Measurements from ENCODE around the gene KLF6. TPM values are rescaled to one million over a fixed set of nuclear protein-coding genes. Genes with fewer than 3 reads are reported as not detected.
A peak's percentile ranks its signal among the peaks of the same experiment; 100 is the strongest.

The KLF6 gene
- total RNA-seq, 1 donor from 2014 or later, result 110 TPM

- no peaks in the 10 kb centered on the region for H3K9me3 Mint-ChIP-seq
- no peak for DNase-seq (ENCODE audit: low spot score)
- H3K36me3 Mint-ChIP-seq (ENCODE audit: low read depth), result peaks cover 49% of the 10 kb centered on the region
- H3K27ac Mint-ChIP-seq, result peak overlapping the region; percentile 34
- H3K4me1 Mint-ChIP-seq (ENCODE audit: low read depth), result peaks cover 60% of the 10 kb centered on the region
- no peak overlapping the region for H3K4me3 Mint-ChIP-seq
- intact Hi-C loops (cut with micrococcal nuclease), result no loop called here
- H3K27me3 Mint-ChIP-seq (ENCODE audit: insufficient read depth), result no peaks in the 10 kb centered on the region
These were observed 10.8 kb downstream of the KLF6 start for GRCh38 chr10:3774018-3774813.

DNA sequence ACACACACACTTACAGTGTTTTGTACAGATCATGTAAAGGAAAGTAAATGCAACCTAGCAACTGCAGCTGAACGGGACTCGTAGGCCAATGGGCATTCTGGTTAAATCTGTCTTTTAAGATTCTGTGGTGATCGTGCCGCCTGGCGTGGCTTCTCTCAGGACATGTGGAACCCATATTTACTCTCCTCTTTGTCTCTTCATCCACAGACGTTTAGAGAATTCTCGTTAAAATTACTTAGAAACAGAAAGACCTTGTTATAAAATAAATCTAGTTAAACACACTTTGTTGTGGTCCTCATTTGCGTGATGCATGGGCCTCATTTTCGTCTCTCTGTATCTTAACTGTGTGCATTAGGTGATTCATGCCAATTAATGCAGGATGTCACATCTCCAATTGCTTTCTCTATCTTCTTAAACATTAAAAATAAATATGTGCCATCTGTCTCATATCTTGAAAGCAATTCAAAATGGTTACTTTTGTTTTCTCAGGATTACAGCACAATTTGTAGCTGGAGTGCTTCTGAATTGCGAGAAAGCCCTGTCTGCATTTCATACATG lies 11.5 kb downstream of the KLF6 start:
- Mint-ChIP-seq H3K27ac (no peak overlapping the region), H3K4me3 (no peak overlapping the region), H3K36me3 (ENCODE audit: low read depth) (peaks cover 42% of the 10 kb centered on the region), H3K9me3 (no peaks in the 10 kb centered on the region), H3K4me1 (ENCODE audit: low read depth) (peaks cover 58% of the 10 kb centered on the region), H3K27me3 (ENCODE audit: insufficient read depth) (no peaks in the 10 kb centered on the region)
- intact Hi-C loops (cut with micrococcal nuclease), result no loop called here
- no peak for DNase-seq (ENCODE audit: low spot score)

GRCh38 chr10:3772361-3773171 lies 12.4 kb downstream of the KLF6 start:
- Mint-ChIP-seq H3K27me3 (ENCODE audit: insufficient read depth) (no peaks in the 10 kb centered on the region), H3K27ac (no peak overlapping the region), H3K4me3 (no peak overlapping the region), H3K36me3 (ENCODE audit: low read depth) (peaks cover 33% of the 10 kb centered on the region), H3K9me3 (no peaks in the 10 kb centered on the region), H3K4me1 (ENCODE audit: low read depth) (peaks cover 49% of the 10 kb centered on the region)
- DNase-seq (ENCODE audit: low spot score), result no peak
- intact Hi-C loops (cut with micrococcal nuclease), result no loop called here

DNA sequence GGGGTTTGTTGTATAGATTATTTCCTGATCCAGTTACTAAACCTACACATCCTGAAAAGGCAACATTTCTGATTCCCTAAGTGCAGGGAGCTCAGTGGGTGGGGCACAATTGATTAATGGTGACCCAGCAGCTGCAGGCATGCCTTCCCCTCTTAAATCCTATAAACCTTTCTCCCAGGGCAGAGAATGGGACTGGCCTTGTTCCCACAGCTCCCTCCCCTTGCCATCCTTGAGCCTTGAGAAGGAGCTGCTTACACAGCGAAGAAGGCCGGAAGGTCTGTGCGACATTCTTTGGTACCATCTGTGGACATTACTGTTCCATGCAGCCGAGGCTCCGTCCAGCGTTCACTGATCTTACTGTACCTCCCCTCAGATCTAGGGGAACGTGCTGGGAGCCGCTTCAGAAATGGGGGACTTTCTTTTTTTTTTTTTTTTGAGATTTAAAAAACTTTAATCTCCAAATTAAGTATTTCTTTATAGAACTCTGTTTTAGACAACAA lies 14.3 kb downstream of the KLF6 start:
- peaks cover 22% of the 10 kb centered on the region for H3K36me3 Mint-ChIP-seq (ENCODE audit: low read depth)
- no peak for DNase-seq (ENCODE audit: low spot score)
- H3K27me3 Mint-ChIP-seq (ENCODE audit: insufficient read depth), result no peaks in the 10 kb centered on the region
- peaks cover 45% of the 10 kb centered on the region for H3K4me1 Mint-ChIP-seq (ENCODE audit: low read depth)
- intact Hi-C loops (cut with micrococcal nuclease), result no loop called here
- H3K9me3 Mint-ChIP-seq, result no peaks in the 10 kb centered on the region
- no peak overlapping the region for H3K27ac Mint-ChIP-seq
- no peak overlapping the region for H3K4me3 Mint-ChIP-seq

- Mint-ChIP-seq H3K36me3 (ENCODE audit: low read depth) (peaks cover 15% of the 10 kb centered on the region), H3K27me3 (ENCODE audit: insufficient read depth) (no peaks in the 10 kb centered on the region), H3K4me1 (ENCODE audit: low read depth) (peaks cover 48% of the 10 kb centered on the region), H3K9me3 (no peaks in the 10 kb centered on the region), H3K27ac (no peak overlapping the region), H3K4me3 (no peak overlapping the region)
- DNase-seq (ENCODE audit: low spot score), result no peak
- intact Hi-C loops (cut with micrococcal nuclease), result loop anchor here (10.0 kb wide), 1 partner anchor 475 kb away; no protein-coding TSS in a partner anchor
These were observed 15.5 kb downstream of the KLF6 start for GRCh38 chr10:3769556-3769955.

GRCh38 chr10:3766046-3766756 lies 18.8 kb downstream of the KLF6 start:
- Mint-ChIP-seq H3K27ac (peak overlapping the region; percentile 24), H3K9me3 (peaks cover under 1% of the 10 kb centered on the region), H3K4me3 (no peak overlapping the region), H3K4me1 (ENCODE audit: low read depth) (peaks cover 69% of the 10 kb centered on the region), H3K27me3 (ENCODE audit: insufficient read depth) (no peaks in the 10 kb centered on the region), H3K36me3 (ENCODE audit: low read depth) (peaks cover 7% of the 10 kb centered on the region)
- no peak for DNase-seq (ENCODE audit: low spot score)
- intact Hi-C loops (cut with micrococcal nuclease), result loop anchor here (10.0 kb wide), 1 partner anchor 479 kb away; no protein-coding TSS in a partner anchor

- Mint-ChIP-seq H3K27me3 (ENCODE audit: insufficient read depth) (no peaks in the 10 kb centered on the region), H3K4me3 (peak overlapping the region; percentile 65), H3K4me1 (ENCODE audit: low read depth) (peaks cover 79% of the 10 kb centered on the region), H3K9me3 (peaks cover 7% of the 10 kb centered on the region), H3K36me3 (ENCODE audit: low read depth) (peaks cover 9% of the 10 kb centered on the region), H3K27ac (peak overlapping the region; percentile 80)
- intact Hi-C loops (cut with micrococcal nuclease), result loop anchor here (1.0 to 10.0 kb wide), 3 partner anchors 8 to 480 kb away; no protein-coding TSS in a partner anchor
- DNase-seq (ENCODE audit: low spot score), result peak; percentile 63
These were observed 19.9 kb downstream of the KLF6 start for GRCh38 chr10:3765146-3765545.

DNA sequence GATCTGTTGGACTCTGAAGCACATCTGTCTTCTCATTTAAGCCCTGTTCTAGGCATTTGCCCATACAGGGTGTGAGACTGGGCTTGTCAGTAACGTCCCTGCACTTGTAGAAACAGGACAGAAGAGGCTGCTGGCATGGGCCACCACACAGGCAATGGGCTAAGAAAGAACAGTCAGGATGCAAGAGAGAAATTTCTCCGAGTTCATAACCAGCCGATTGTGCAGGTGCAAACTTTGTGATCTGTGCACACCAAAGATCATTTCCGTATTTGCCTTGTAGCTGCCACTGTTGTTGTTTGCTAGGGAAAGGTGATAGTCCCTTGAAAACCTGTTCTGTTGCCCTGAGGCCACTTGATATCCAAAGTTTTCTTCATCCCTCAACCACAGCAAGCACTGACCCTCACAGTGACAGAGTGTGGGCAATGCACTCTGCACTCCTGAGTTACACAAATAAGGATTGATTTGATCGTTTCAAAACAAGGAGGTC lies 20.3 kb downstream of the KLF6 start:
- Mint-ChIP-seq H3K4me1 (ENCODE audit: low read depth) (peaks cover 78% of the 10 kb centered on the region), H3K27ac (peak overlapping the region; percentile 80), H3K9me3 (peaks cover 7% of the 10 kb centered on the region), H3K27me3 (ENCODE audit: insufficient read depth) (no peaks in the 10 kb centered on the region), H3K36me3 (ENCODE audit: low read depth) (peaks cover 9% of the 10 kb centered on the region), H3K4me3 (peak overlapping the region; percentile 65)
- intact Hi-C loops (cut with micrococcal nuclease), result loop anchor here (1.0 to 10.0 kb wide), 3 partner anchors 7 to 480 kb away; no protein-coding TSS in a partner anchor
- no peak for DNase-seq (ENCODE audit: low spot score)

- intact Hi-C loops (cut with micrococcal nuclease), result loop anchor here (10.0 kb wide), 1 partner anchor 481 kb away; no protein-coding TSS in a partner anchor
- Mint-ChIP-seq H3K4me3 (peak overlapping the region; percentile 65), H3K9me3 (peaks cover 7% of the 10 kb centered on the region), H3K27me3 (ENCODE audit: insufficient read depth) (no peaks in the 10 kb centered on the region), H3K4me1 (ENCODE audit: low read depth) (peaks cover 82% of the 10 kb centered on the region), H3K36me3 (ENCODE audit: low read depth) (peaks cover 15% of the 10 kb centered on the region), H3K27ac (peak overlapping the region; percentile 80)
- no peak for DNase-seq (ENCODE audit: low spot score)
These were observed 21.0 kb downstream of the KLF6 start for GRCh38 chr10:3763852-3764625.

- Mint-ChIP-seq H3K27ac (peak overlapping the region; percentile 63), H3K27me3 (ENCODE audit: insufficient read depth) (no peaks in the 10 kb centered on the region), H3K36me3 (ENCODE audit: low read depth) (peaks cover 16% of the 10 kb centered on the region), H3K4me1 (ENCODE audit: low read depth) (peaks cover 86% of the 10 kb centered on the region), H3K9me3 (peaks cover 7% of the 10 kb centered on the region), H3K4me3 (peak overlapping the region; percentile 19)
- intact Hi-C loops (cut with micrococcal nuclease), result loop anchor here (10.0 kb wide), 1 partner anchor 482 kb away; no protein-coding TSS in a partner anchor
- DNase-seq (ENCODE audit: low spot score), result no peak
These were observed 22.0 kb downstream of the KLF6 start for GRCh38 chr10:3763035-3763456.

DNA sequence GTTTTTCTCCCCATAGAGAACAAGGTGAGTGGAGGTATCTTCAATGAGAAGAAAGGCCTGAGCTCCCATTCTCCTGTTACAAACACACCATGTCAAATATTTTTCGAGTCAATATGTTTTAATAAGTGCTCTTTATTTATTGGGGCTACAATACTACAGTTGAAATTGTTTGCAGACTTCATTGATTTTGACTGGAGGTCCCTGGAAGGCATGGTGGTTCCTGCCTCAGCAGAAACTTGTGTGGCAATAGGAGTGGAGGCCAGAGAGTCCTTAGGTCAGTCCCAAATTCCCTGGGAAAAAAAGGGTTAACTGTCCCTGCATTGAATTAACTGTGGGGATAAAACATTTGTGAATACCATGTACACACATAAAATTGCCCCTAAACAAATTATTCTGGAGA lies 22.7 kb downstream of the KLF6 start:
- Mint-ChIP-seq H3K9me3 (peaks cover 7% of the 10 kb centered on the region), H3K27me3 (ENCODE audit: insufficient read depth) (no peaks in the 10 kb centered on the region), H3K4me3 (no peak overlapping the region), H3K36me3 (ENCODE audit: low read depth) (peaks cover 16% of the 10 kb centered on the region), H3K27ac (peak overlapping the region; percentile 15), H3K4me1 (ENCODE audit: low read depth) (peaks cover 93% of the 10 kb centered on the region)
- DNase-seq (ENCODE audit: low spot score), result no peak
- intact Hi-C loops (cut with micrococcal nuclease), result loop anchor here (10.0 kb wide), 1 partner anchor 482 kb away; no protein-coding TSS in a partner anchor

All from activated T-helper 1 cell treated with anti-CD3 and anti-CD28 coated beads, Interleukin-12 subunit alpha, Interleukin-12 subunit beta, Interleukin-2, Interleukin-4 antibody, amounts not matched to agents 30 ng/mL and 10 ng/mL and 1 ng/mL, durations not matched to agents 14 hours and 24 hours and 36 hours (primary cell).